NCI-H146 (cell line): Measurements from ENCODE around the gene SYNE2.

Experiments used
- DNase-seq: peaks from one replicate; lab custom pipeline; 2025; lab: John Stamatoyannopoulos, UW

The SYNE2 gene

GRCh38 chr14:64266239-64266638, 413.4 kb downstream of the SYNE2 start:
- no peak for DNase-seq

DNA sequence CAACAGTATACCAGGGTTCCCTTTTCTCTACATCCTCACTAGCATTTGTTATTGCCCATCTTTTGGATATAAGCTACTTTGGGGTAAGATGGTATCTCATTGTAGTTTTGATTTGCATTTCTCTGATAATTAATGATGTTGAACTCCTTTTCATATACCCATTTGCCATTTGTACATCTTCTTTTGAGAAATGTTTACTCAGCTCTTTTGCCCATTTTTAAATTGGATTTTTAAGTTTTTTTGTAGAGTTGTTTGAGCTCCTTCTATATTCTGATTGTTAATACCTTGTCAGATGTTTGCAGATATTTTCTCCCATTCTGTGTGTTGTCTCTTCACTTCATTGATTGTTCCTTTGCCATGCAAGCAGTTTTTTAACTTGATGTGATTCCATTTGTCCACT, 419.2 kb downstream of the SYNE2 start:
- no peak for DNase-seq
